PFSK-1 (cell line): ENCODE data around the gene ELMO1.

Experiments
- FOXP2 ChIP-seq: optimal IDR thresholded peaks from 2 replicates; pipeline ENCODE3; 2011; ENCODE audit warnings: borderline replicate concordance, control low read depth, inconsistent platforms; ENCODE audit not compliant: insufficient read depth; ENCODE audit errors: extremely low read length, extremely low read depth
- POLR2AphosphoS5 ChIP-seq: IDR thresholded peaks from 2 replicates; pipeline ENCODE4 v1.6.1; 2012; ENCODE audit warnings: low read depth, mild to moderate bottlenecking, control low read depth, low read length, moderate library complexity
- TAF1 ChIP-seq: IDR thresholded peaks from 2 replicates; pipeline ENCODE4 v1.6.1; 2012; ENCODE audit warnings: low read length, control low read depth, borderline replicate concordance; ENCODE audit not compliant: insufficient read depth
- TF ChIP-seq, protein P1 (sequence below), 2 experiments: IDR thresholded peaks; 2 replicates each; pipeline versions ENCODE4 v1.6.1 to v1.8.0; 2011 to 2012; ENCODE audit warnings: low read depth in 2 of 2, low read length in 2 of 2, control low read depth in 1 of 2, inconsistent platforms in 1 of 2, mild to moderate bottlenecking in 1 of 2, moderate library complexity in 1 of 2; ENCODE audit not compliant: insufficient read depth in 1 of 2

DNA sequence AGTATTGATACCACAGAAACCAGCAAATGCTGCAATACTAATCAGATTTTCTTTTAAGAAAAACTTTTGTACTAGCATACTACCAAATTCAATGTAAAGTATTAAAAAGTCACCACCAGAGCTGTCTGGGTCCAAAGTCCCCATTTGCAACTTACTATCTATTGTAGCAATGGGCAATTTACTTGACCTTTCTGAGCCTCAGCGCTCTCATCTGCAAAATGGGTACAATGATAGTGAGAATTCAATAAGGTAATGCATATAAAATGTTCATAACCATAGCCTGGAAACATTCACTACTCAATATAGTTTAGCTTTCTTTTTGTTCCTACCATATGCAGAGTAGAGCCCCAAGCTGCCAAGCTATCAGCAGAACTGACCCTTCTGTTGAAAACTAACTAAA is 337.2 kb downstream of the ELMO1 start:
- no peak for TF ChIP-seq POLR2AphosphoS5
- TF ChIP-seq TAF1, result no peak
- TF ChIP-seq, protein P1, sequence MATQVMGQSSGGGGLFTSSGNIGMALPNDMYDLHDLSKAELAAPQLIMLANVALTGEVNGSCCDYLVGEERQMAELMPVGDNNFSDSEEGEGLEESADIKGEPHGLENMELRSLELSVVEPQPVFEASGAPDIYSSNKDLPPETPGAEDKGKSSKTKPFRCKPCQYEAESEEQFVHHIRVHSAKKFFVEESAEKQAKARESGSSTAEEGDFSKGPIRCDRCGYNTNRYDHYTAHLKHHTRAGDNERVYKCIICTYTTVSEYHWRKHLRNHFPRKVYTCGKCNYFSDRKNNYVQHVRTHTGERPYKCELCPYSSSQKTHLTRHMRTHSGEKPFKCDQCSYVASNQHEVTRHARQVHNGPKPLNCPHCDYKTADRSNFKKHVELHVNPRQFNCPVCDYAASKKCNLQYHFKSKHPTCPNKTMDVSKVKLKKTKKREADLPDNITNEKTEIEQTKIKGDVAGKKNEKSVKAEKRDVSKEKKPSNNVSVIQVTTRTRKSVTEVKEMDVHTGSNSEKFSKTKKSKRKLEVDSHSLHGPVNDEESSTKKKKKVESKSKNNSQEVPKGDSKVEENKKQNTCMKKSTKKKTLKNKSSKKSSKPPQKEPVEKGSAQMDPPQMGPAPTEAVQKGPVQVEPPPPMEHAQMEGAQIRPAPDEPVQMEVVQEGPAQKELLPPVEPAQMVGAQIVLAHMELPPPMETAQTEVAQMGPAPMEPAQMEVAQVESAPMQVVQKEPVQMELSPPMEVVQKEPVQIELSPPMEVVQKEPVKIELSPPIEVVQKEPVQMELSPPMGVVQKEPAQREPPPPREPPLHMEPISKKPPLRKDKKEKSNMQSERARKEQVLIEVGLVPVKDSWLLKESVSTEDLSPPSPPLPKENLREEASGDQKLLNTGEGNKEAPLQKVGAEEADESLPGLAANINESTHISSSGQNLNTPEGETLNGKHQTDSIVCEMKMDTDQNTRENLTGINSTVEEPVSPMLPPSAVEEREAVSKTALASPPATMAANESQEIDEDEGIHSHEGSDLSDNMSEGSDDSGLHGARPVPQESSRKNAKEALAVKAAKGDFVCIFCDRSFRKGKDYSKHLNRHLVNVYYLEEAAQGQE (IDR thresholded peaks at IDR 0.05; ENCODE audit: insufficient read depth in 1 of 2, low read depth in 2 of 2, low read length in 2 of 2), result no peak
- TF ChIP-seq FOXP2, result no peak
